ENCODE results near the gene FOXN3.

FOXN3 gene

GRCh38 chr14:89215114-89215513 is 201.9 kb downstream of the FOXN3 start:
- no peaks in the 10 kb centered on the region for H3K4me1 ChIP-seq (ENCODE audit: insufficient read depth, insufficient read length)
- H3K36me3 ChIP-seq (ENCODE audit: insufficient read depth, insufficient read length, low read length) = peaks cover 30% of the 10 kb centered on the region
- no peak for DNase-seq (ENCODE audit: low read depth, low spot score)
- TF ChIP-seq YY1 (IDR thresholded peaks at IDR 0.05; ENCODE audit: insufficient read depth, insufficient read length) = no peak
- no peak overlapping the region for H3K4me3 ChIP-seq (ENCODE audit: insufficient read length, low read depth)
- no peak overlapping the region for H3K9ac ChIP-seq (ENCODE audit: insufficient read length, low read depth)
- H3K9me3 ChIP-seq (ENCODE audit: insufficient read depth, low read length) = no peaks in the 10 kb centered on the region
- H3K27me3 ChIP-seq (ENCODE audit: insufficient read depth, insufficient read length) = no peaks in the 10 kb centered on the region

GRCh38 chr14:89214221-89214965 is 202.6 kb downstream of the FOXN3 start:
- Histone ChIP-seq H3K9me3 (ENCODE audit: insufficient read depth, low read length) (no peaks in the 10 kb centered on the region), H3K27me3 (ENCODE audit: insufficient read depth, insufficient read length) (no peaks in the 10 kb centered on the region), H3K36me3 (ENCODE audit: insufficient read depth, insufficient read length, low read length) (peaks cover 24% of the 10 kb centered on the region), H3K4me1 (ENCODE audit: insufficient read depth, insufficient read length) (no peaks in the 10 kb centered on the region), H3K4me3 (ENCODE audit: insufficient read length, low read depth) (no peak overlapping the region), H3K9ac (ENCODE audit: insufficient read length, low read depth) (no peak overlapping the region)
- no peak for DNase-seq (ENCODE audit: low read depth, low spot score)
- TF ChIP-seq ZNF274 (IDR thresholded peaks at IDR 0.05; ENCODE audit: low read depth, low read length) (no peak), YY1 (IDR thresholded peaks at IDR 0.05; ENCODE audit: insufficient read depth, insufficient read length) (no peak), SUZ12 (IDR thresholded peaks at IDR 0.05; ENCODE audit: extremely low read depth, insufficient read depth, insufficient read length) (no peak)

GRCh38 chr14:89212386-89213235 is 204.4 kb downstream of the FOXN3 start:
- H3K9ac ChIP-seq (ENCODE audit: insufficient read length, low read depth) = no peak overlapping the region
- H3K9me3 ChIP-seq (ENCODE audit: insufficient read depth, low read length) = no peaks in the 10 kb centered on the region
- H3K4me3 ChIP-seq (ENCODE audit: insufficient read length, low read depth) = no peak overlapping the region
- no peaks in the 10 kb centered on the region for H3K27me3 ChIP-seq (ENCODE audit: insufficient read depth, insufficient read length)
- H3K4me1 ChIP-seq (ENCODE audit: insufficient read depth, insufficient read length) = no peaks in the 10 kb centered on the region
- H3K36me3 ChIP-seq (ENCODE audit: insufficient read depth, insufficient read length, low read length) = peaks cover 19% of the 10 kb centered on the region
- TF ChIP-seq YY1 (IDR thresholded peaks at IDR 0.05; ENCODE audit: insufficient read depth, insufficient read length) (no peak), ZNF274 (IDR thresholded peaks at IDR 0.05; ENCODE audit: low read depth, low read length) (no peak), SUZ12 (IDR thresholded peaks at IDR 0.05; ENCODE audit: extremely low read depth, insufficient read depth, insufficient read length) (no peak)
- no peak for DNase-seq (ENCODE audit: low read depth, low spot score)

- DNase-seq (ENCODE audit: low read depth, low spot score) = no peak
- Histone ChIP-seq H3K4me3 (ENCODE audit: insufficient read length, low read depth) (no peak overlapping the region), H3K4me1 (ENCODE audit: insufficient read depth, insufficient read length) (peaks cover 5% of the 10 kb centered on the region), H3K9me3 (ENCODE audit: insufficient read depth, low read length) (no peaks in the 10 kb centered on the region), H3K27me3 (ENCODE audit: insufficient read depth, insufficient read length) (no peaks in the 10 kb centered on the region), H3K9ac (ENCODE audit: insufficient read length, low read depth) (no peak overlapping the region), H3K36me3 (ENCODE audit: insufficient read depth, insufficient read length, low read length) (peaks cover 20% of the 10 kb centered on the region)
- TF ChIP-seq YY1 (IDR thresholded peaks at IDR 0.05; ENCODE audit: insufficient read depth, insufficient read length) (no peak), SUZ12 (IDR thresholded peaks at IDR 0.05; ENCODE audit: extremely low read depth, insufficient read depth, insufficient read length) (no peak), ZNF274 (IDR thresholded peaks at IDR 0.05; ENCODE audit: low read depth, low read length) (no peak)
Measured at GRCh38 chr14:89209558-89209957, 207.5 kb downstream of the FOXN3 start.

- no peak for DNase-seq (ENCODE audit: low read depth, low spot score)
- H3K9ac ChIP-seq (ENCODE audit: insufficient read length, low read depth) = no peak overlapping the region
- TF ChIP-seq ZNF274 (IDR thresholded peaks at IDR 0.05; ENCODE audit: low read depth, low read length) (no peak), SUZ12 (IDR thresholded peaks at IDR 0.05; ENCODE audit: extremely low read depth, insufficient read depth, insufficient read length) (no peak), YY1 (IDR thresholded peaks at IDR 0.05; ENCODE audit: insufficient read depth, insufficient read length) (no peak)
- peaks cover 14% of the 10 kb centered on the region for H3K36me3 ChIP-seq (ENCODE audit: insufficient read depth, insufficient read length, low read length)
- H3K4me1 ChIP-seq (ENCODE audit: insufficient read depth, insufficient read length) = peaks cover 5% of the 10 kb centered on the region
- no peaks in the 10 kb centered on the region for H3K9me3 ChIP-seq (ENCODE audit: insufficient read depth, low read length)
- H3K27me3 ChIP-seq (ENCODE audit: insufficient read depth, insufficient read length) = no peaks in the 10 kb centered on the region
- H3K4me3 ChIP-seq (ENCODE audit: insufficient read length, low read depth) = no peak overlapping the region
Measured at GRCh38 chr14:89207925-89208328, 209.1 kb downstream of the FOXN3 start.

- no peak for DNase-seq (ENCODE audit: low read depth, low spot score)
- TF ChIP-seq YY1 (IDR thresholded peaks at IDR 0.05; ENCODE audit: insufficient read depth, insufficient read length) = no peak
- no peak for TF ChIP-seq ZNF274 (IDR thresholded peaks at IDR 0.05; ENCODE audit: low read depth, low read length)
- TF ChIP-seq SUZ12 (IDR thresholded peaks at IDR 0.05; ENCODE audit: extremely low read depth, insufficient read depth, insufficient read length) = no peak
- Histone ChIP-seq H3K36me3 (ENCODE audit: insufficient read depth, insufficient read length, low read length) (peaks cover 13% of the 10 kb centered on the region), H3K4me3 (ENCODE audit: insufficient read length, low read depth) (no peak overlapping the region), H3K9me3 (ENCODE audit: insufficient read depth, low read length) (no peaks in the 10 kb centered on the region), H3K27me3 (ENCODE audit: insufficient read depth, insufficient read length) (no peaks in the 10 kb centered on the region), H3K9ac (ENCODE audit: insufficient read length, low read depth) (no peak overlapping the region), H3K4me1 (ENCODE audit: insufficient read depth, insufficient read length) (peaks cover 5% of the 10 kb centered on the region)
Measured at GRCh38 chr14:89206389-89207031, 210.5 kb downstream of the FOXN3 start.

Data from NT2/D1 (cell line).